H1 (cell line): ENCODE results near the gene CIITA. TPM values are rescaled to one million over a fixed set of nuclear protein-coding genes. Genes with fewer than 3 reads are reported as not detected.

ENCODE experiments used
- CBX8 ChIP-seq: fragments of 300-800, 300-1000 bp; sonication (generic); IDR thresholded peaks from 2 replicates; pipeline ENCODE4 v1.7.1; 2016; ENCODE audit warnings: low read depth, low read length, borderline replicate concordance
- MAFK ChIP-seq: IDR thresholded peaks from 2 replicates; pipeline ENCODE4 v1.6.1; 2012; ENCODE audit warnings: low read depth, mild to moderate bottlenecking, improper control_type of control experiment, low read length
- POU5F1 ChIP-seq: IDR thresholded peaks from 2 replicates; pipeline ENCODE4 v1.6.1; 2011; ENCODE audit warnings: low read depth, mild to moderate bottlenecking, low read length, moderate library complexity
- RAD21 ChIP-seq, 2 experiments: IDR thresholded peaks in 1 of 2; conservative IDR thresholded peaks in 1 of 2; 2 replicates each; pipeline ENCODE4 v1.6.1; 2011; ENCODE audit warnings: low read depth in 2 of 2, low read length in 2 of 2, improper control_type of control experiment in 1 of 2, inconsistent platforms in 1 of 2, mild to moderate bottlenecking in 1 of 2, moderate library complexity in 1 of 2
- SIN3A ChIP-seq, 2 experiments: IDR thresholded peaks in 1 of 2; conservative IDR thresholded peaks in 1 of 2; 2 replicates each; pipeline ENCODE4 v1.6.1; 2011 to 2012; ENCODE audit warnings: low read length in 2 of 2, improper control_type of control experiment in 1 of 2, low read depth in 1 of 2, mild to moderate bottlenecking in 1 of 2
- SIX5 ChIP-seq: IDR thresholded peaks from 2 replicates; pipeline ENCODE4 v1.6.1; 2011; ENCODE audit warnings: mild to moderate bottlenecking, low read depth, low read length
- polyA plus RNA-seq, 7 experiments: library from polyadenylated mRNA; depleted of rRNA in 3 of 7; stranded (reverse) in 5 of 7; unstranded in 2 of 7; fragments of >200 nt in 5 of 7; fragments of 200-250 nt in 2 of 7; gene quantifications; 1 replicate in 5 of 7; 2 replicates in 1 of 7; 4 replicates in 1 of 7; pipeline versions ENCODE4 v1.2.1 to v1.2.3, GENCODE V29; 2011 to 2013; ENCODE audit warnings: missing spikeins in 2 of 7, mixed read lengths in 2 of 7
- total RNA-seq: library from RNA; stranded (reverse); fragmentation: NEBNext Ultra II Directional; extraction: Animal tissue kit (Norgen Biotek cat#: 25700); gene quantifications from 2 replicates; pipeline ENCODE4 v1.2.1, GENCODE V29; 2021
- TF ChIP-seq, protein P1 (sequence below): IDR thresholded peaks from 2 replicates; pipeline ENCODE4 v1.6.1; 2011; ENCODE audit warnings: low read length, improper control_type of control experiment

The CIITA gene
- total and polyA plus RNA-seq, 2 of the 8 experiments (the other 6 are each of a cell fraction or from before 2014, with no cell fraction given) = 0.07 to 0.17 TPM

DNA sequence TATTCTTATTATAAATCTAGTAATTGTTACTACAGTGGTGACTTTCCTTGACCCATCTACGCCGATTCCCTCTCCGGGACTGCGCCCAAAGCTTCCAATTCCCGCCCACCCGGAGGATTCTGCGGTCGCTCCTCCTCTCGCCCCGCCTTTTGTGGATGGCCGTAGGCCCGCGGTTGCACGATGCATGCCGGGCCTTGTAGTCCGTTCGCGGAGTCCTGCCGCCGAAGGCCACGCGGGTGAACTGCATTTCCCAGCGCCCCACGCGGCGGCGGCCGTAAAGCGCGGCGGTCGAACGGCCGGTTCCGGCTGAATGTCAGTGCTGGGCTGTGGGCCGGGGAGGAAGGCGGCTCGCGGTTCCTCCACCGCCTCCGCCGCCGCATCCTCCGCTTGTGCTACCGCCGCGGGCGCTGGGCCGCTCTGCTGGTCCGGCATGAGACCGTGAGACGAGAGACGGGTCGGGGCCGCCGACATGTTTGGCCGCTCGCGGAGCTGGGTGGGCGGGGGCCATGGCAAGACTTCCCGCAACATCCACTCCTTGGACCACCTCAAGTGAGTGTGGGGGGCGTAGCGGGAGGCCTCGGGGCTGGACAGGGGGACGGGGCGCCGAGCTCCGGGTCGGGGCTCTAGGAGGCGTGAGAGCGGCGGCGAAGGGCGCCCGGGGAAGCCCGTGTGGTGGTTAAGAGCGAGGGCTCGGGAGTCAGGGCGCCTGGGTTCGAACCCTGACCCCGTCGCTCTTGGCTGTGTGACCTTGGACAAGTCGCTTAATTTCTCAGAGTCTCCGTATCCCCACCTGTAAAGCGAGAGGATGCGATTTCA is 67.5 kb downstream of the CIITA start, which contains the start of gene CLEC16A (continued):
- TF ChIP-seq, protein P1, sequence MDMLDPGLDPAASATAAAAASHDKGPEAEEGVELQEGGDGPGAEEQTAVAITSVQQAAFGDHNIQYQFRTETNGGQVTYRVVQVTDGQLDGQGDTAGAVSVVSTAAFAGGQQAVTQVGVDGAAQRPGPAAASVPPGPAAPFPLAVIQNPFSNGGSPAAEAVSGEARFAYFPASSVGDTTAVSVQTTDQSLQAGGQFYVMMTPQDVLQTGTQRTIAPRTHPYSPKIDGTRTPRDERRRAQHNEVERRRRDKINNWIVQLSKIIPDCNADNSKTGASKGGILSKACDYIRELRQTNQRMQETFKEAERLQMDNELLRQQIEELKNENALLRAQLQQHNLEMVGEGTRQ = no peak
- TF ChIP-seq POU5F1 (no peak), SIX5 (peak; percentile 97), SIN3A (conservative IDR thresholded peaks at IDR 0.05 in 1 of 2, IDR thresholded peaks at IDR 0.05 in 1 of 2; ENCODE audit: low read depth in 1 of 2, low read length in 2 of 2) (peak in 1 of 2 experiments; percentile 73; a peak in 2 of 4 replicates), RAD21 (IDR thresholded peaks at IDR 0.05 in 1 of 2, conservative IDR thresholded peaks at IDR 0.05 in 1 of 2; ENCODE audit: low read depth in 2 of 2, low read length in 2 of 2) (no peak), CBX8 (no peak), MAFK (no peak)
